Smooth muscle cell (in vitro differentiated cells): ENCODE measurements around the gene GALNT10. TPM values are rescaled to one million over a fixed set of nuclear protein-coding genes. Genes with fewer than 3 reads are reported as not detected.

Source experiments
- DNase-seq: peaks from one replicate; lab custom pipeline; 2025; ENCODE audit not compliant: unreplicated experiment; lab: John Stamatoyannopoulos, UW
- H2AFZ ChIP-seq: fragments of 200-600 bp; sonication (generic); 2 replicates; pipeline ENCODE4 v1.6.0; 2016; ENCODE audit warnings: antibody characterized with exemption, low read depth, mild to moderate bottlenecking
- H3F3A ChIP-seq: fragments of 200-600 bp; sonication (generic); 2 replicates; pipeline ENCODE4 v1.6.0; 2017; ENCODE audit warnings: antibody characterized with exemption, low read depth
- H3K27ac ChIP-seq: fragments of 200-600 bp; sonication (generic); 2 replicates; pipeline ENCODE4 v1.5.1; 2016; ENCODE audit warnings: low read depth, mild to moderate bottlenecking
- H3K27me3 ChIP-seq: fragments of 200-600 bp; sonication (generic); 2 replicates; pipeline ENCODE4 v1.6.1; 2016; ENCODE audit warnings: low read depth, mild to moderate bottlenecking
- H3K36me3 ChIP-seq: fragments of 200-600 bp; sonication (generic); 2 replicates; pipeline ENCODE4 v1.5.1; 2016; ENCODE audit warnings: low read depth
- H3K4me1 ChIP-seq: fragments of 200-600 bp; sonication (generic); 2 replicates; pipeline ENCODE4 v1.5.1; 2016; ENCODE audit warnings: low read depth
- H3K4me2 ChIP-seq: fragments of 200-600 bp; sonication (generic); 2 replicates; pipeline ENCODE4 v1.6.0; 2016; ENCODE audit warnings: mild to moderate bottlenecking
- H3K4me3 ChIP-seq: fragments of 200-600 bp; sonication (generic); 2 replicates; pipeline ENCODE4 v1.5.1; 2016; ENCODE audit warnings: mild to moderate bottlenecking
- H3K79me2 ChIP-seq: fragments of 200-600 bp; sonication (generic); 2 replicates; pipeline ENCODE4 v1.6.0; 2016; ENCODE audit warnings: low read depth, mild to moderate bottlenecking
- H3K9ac ChIP-seq: fragments of 200-600 bp; sonication (generic); 2 replicates; pipeline ENCODE4 v1.6.0; 2016; ENCODE audit warnings: low read depth
- H3K9me3 ChIP-seq: fragments of 200-600 bp; sonication (generic); replicated peaks from 2 replicates; pipeline ENCODE4 v1.5.1; 2016; ENCODE audit warnings: low read depth
- H4K20me1 ChIP-seq: fragments of 200-600 bp; sonication (generic); 2 replicates; pipeline ENCODE4 v1.6.0; 2016; ENCODE audit warnings: low read depth
- CTCF ChIP-seq: fragments of 200-600 bp; sonication (generic); IDR thresholded peaks from 2 replicates; pipeline ENCODE4 v1.5.1; 2017; ENCODE audit warnings: borderline replicate concordance, mild to moderate bottlenecking, antibody characterized with exemption; ENCODE audit not compliant: insufficient read depth, poor library complexity, severe bottlenecking
- WGBS: methylation state at CpG from one replicate; pipeline ENCODE4 v1.1.7; 2016; ENCODE audit warnings: low lambda C conversion rate; 5-methylcytosine and 5-hydroxymethylcytosine counted together
- polyA plus RNA-seq: library from polyadenylated mRNA; unstranded; fragments of >200 nt; fragmentation: Nextera tagmentation; extraction: Ambion mirVana; gene quantifications from 2 replicates; pipeline ENCODE4 v1.2.1, GENCODE V29; 2016
- total RNA-seq: library from RNA; depleted of rRNA; stranded (reverse); fragments of >200 nt; gene quantifications from 2 replicates; pipeline ENCODE4 v1.2.3, GENCODE V29; 2014

Gene GALNT10
- total and polyA plus RNA-seq, 2 experiments from 2014 or later, result 23.6 to 24.6 TPM

- Histone ChIP-seq H3K4me2 (no peak overlapping the region), H4K20me1 (no peaks in the 10 kb centered on the region), H3K9me3 (no peaks in the 10 kb centered on the region), H3K79me2 (no peaks in the 10 kb centered on the region), H3K27ac (no peak overlapping the region), H2AFZ (no peak overlapping the region), H3K4me1 (no peaks in the 10 kb centered on the region), H3F3A (no peaks in the 10 kb centered on the region), H3K9ac (no peak overlapping the region), H3K4me3 (no peak overlapping the region), H3K36me3 (no peaks in the 10 kb centered on the region), H3K27me3 (no peaks in the 10 kb centered on the region)
- WGBS, result 47% methylated on average over 2 of the region's 2 CpGs
- no peak for TF ChIP-seq CTCF
- no peak for DNase-seq
Observed at GRCh38 chr5:154176181-154176580, 14.4 kb upstream of the GALNT10 start.

- no peaks in the 10 kb centered on the region for H3K79me2 ChIP-seq
- H3K4me1 ChIP-seq, result no peaks in the 10 kb centered on the region
- no peak overlapping the region for H3K4me3 ChIP-seq
- no peak overlapping the region for H3K27ac ChIP-seq
- no peak for DNase-seq
- peaks cover 6% of the 10 kb centered on the region for H3K27me3 ChIP-seq
- H3K9ac ChIP-seq, result no peak overlapping the region
- no peak overlapping the region for H2AFZ ChIP-seq
- 47% methylated on average over 2 of the region's 2 CpGs for WGBS
- no peaks in the 10 kb centered on the region for H4K20me1 ChIP-seq
- H3K4me2 ChIP-seq, result no peak overlapping the region
- H3F3A ChIP-seq, result no peaks in the 10 kb centered on the region
- no peak for TF ChIP-seq CTCF
- no peaks in the 10 kb centered on the region for H3K36me3 ChIP-seq
- no peaks in the 10 kb centered on the region for H3K9me3 ChIP-seq
Observed at GRCh38 chr5:154178661-154179060, 11.9 kb upstream of the GALNT10 start.

- Histone ChIP-seq H3K36me3 (no peaks in the 10 kb centered on the region), H3K4me1 (no peaks in the 10 kb centered on the region), H4K20me1 (no peaks in the 10 kb centered on the region), H3K9ac (no peak overlapping the region), H3K79me2 (no peaks in the 10 kb centered on the region), H3K27ac (no peak overlapping the region), H3K4me2 (no peak overlapping the region), H3K4me3 (no peak overlapping the region), H2AFZ (no peak overlapping the region), H3F3A (no peaks in the 10 kb centered on the region), H3K27me3 (peaks cover 6% of the 10 kb centered on the region), H3K9me3 (no peaks in the 10 kb centered on the region)
- no peak for DNase-seq
- peak; percentile 72 for TF ChIP-seq CTCF
- WGBS, result 54% methylated on average over 13 of the region's 13 CpGs
Observed at GRCh38 chr5:154179846-154180710, 10.5 kb upstream of the GALNT10 start.

GRCh38 chr5:154181161-154181560 is 9.4 kb upstream of the GALNT10 start:
- no peak for TF ChIP-seq CTCF
- H4K20me1 ChIP-seq, result no peaks in the 10 kb centered on the region
- H3K27me3 ChIP-seq, result peaks cover 6% of the 10 kb centered on the region
- no peak overlapping the region for H3K27ac ChIP-seq
- H3K4me3 ChIP-seq, result no peak overlapping the region
- no peaks in the 10 kb centered on the region for H3K4me1 ChIP-seq
- no peaks in the 10 kb centered on the region for H3K9me3 ChIP-seq
- no peak for DNase-seq
- no peaks in the 10 kb centered on the region for H3K79me2 ChIP-seq
- H3F3A ChIP-seq, result no peaks in the 10 kb centered on the region
- H3K4me2 ChIP-seq, result no peak overlapping the region
- no peak overlapping the region for H2AFZ ChIP-seq
- no peaks in the 10 kb centered on the region for H3K36me3 ChIP-seq
- WGBS, result 100% methylated on average over 1 of the region's 1 CpG
- H3K9ac ChIP-seq, result no peak overlapping the region
